NK-92 treated with Interleukin-12 subunit alpha and Interleukin-12 subunit beta, amount 100 ng/mL, for 24 hours (cell line): ENCODE results near the gene SLC31A1.
"Not testable (repeated sequence)": the region's sequence is repeated elsewhere in the genome, so short reads cannot be mapped to it uniquely, and the experiment has no call there.

ENCODE experiments used
- DNase-seq: peaks from one replicate; lab custom pipeline; 2025; lab: John Stamatoyannopoulos, UW

SLC31A1 gene

DNA sequence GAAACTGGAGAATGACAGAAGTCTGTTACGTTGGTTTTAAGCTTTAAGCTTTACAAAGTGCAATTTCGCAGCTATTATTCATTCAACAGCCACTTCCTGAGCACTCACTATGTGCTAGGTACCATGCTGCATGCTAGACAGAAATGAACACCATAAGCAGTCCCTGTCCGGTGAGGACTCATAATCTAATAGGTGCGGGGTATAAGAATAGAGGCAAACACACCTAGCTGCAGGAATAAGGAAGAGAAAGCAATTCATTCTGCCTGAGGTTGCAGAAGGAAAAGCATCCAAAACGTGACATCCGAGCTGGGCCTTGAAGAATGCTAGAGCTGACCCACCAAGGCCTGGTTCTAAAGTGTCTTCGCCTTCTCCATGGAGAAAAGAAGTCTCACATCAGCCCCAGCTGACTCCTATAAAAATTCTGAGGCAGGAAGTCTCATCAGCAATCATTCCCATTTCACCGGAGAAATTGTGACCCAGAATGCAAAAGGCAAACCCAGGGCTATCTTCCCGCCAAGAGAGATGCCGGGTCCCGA, 809 bp upstream of the SLC31A1 start:
- no peak for DNase-seq

GRCh38 chr9:113221800-113222481, 597 bp downstream of the SLC31A1 start:
- no peak for DNase-seq

- DNase-seq = no peak
These were observed 1.1 kb downstream of the SLC31A1 start for GRCh38 chr9:113222482-113222841.

GRCh38 chr9:113223963-113224362, 2.6 kb downstream of the SLC31A1 start:
- no peak for DNase-seq

DNA sequence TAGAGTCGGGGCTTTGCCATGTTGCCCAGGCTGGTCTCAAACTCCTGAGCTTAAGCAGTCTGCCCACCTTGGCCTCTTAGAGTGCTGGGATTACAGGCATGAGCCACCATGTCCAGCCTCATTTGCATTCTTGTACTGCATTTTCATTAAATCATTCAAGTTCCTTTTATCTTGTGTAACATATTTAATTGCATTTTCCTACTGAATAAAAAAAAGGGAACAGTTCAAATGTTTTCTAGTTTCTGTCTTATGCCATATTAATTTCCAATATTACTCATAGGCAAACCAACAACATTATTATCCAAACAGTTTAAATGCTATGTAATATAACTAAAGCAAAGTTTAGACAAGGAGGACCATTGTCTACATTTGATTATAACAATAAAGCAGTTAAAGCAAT, 6.1 kb downstream of the SLC31A1 start:
- no peak for DNase-seq

DNA sequence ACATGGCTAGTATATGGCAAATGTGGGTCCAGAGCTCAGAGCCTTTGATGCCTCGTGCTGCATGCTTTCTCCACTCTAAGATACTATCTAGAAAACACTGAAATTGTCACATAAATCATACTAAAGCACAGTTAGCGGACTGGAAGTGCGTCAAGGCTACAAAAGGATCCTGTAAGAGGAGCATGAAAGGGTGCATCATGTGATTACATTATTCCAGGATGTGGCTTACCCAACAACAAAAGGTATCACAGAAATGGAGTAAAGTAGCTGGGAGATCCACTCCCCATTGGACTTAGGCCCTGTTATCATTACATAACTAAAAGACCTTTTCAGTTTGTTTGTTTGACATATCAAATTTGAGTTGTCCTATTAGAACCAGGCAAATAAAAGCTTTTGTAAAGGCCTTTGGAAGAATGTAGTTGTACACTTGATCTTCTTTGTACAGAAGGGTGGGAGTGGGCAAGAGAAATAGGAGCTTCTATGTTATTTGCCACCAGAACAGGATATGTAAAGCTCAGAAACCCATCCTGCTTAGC, 6.9 kb downstream of the SLC31A1 start:
- no peak for DNase-seq

DNA sequence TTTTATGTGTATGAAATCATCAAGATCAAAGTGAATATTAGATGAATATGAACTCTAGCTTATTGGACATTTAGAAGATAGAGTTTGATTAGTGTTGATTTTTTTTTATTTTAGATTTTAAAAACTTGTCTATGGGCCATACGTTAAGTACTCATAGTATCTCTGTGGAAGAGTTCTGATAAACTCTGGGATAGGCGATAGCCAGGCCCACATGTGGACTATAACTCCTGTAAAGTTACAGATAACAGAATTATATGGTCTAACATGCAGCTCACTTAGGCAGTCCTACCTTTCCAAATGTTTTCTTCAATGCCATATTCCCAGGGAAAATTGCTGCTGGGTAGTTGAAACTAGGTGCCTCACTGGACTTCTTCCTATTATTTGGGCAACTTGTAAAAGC, 10.4 kb downstream of the SLC31A1 start:
- DNase-seq = no peak

GRCh38 chr9:113235701-113236255, 14.4 kb downstream of the SLC31A1 start:
- DNase-seq = not testable (repeated sequence)

DNA sequence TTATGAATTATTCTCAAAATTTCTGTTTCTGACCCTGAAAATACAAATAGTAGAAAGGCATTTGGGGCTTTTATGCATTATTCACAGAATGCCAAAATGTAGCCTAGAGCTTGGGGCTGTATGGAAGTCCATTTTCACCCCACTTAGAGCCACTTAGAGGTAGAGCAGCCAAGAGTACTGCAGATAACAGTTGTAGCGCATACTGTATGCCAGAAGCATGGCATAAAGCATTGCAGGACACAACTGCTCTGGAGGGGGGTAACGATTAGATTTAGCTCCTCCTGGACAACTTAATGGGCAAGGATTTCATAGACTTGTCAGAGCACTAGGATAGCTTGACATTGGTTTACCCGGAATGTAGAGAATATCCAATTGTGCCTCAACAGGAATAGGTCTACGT, 15.7 kb downstream of the SLC31A1 start:
- no peak for DNase-seq

DNA sequence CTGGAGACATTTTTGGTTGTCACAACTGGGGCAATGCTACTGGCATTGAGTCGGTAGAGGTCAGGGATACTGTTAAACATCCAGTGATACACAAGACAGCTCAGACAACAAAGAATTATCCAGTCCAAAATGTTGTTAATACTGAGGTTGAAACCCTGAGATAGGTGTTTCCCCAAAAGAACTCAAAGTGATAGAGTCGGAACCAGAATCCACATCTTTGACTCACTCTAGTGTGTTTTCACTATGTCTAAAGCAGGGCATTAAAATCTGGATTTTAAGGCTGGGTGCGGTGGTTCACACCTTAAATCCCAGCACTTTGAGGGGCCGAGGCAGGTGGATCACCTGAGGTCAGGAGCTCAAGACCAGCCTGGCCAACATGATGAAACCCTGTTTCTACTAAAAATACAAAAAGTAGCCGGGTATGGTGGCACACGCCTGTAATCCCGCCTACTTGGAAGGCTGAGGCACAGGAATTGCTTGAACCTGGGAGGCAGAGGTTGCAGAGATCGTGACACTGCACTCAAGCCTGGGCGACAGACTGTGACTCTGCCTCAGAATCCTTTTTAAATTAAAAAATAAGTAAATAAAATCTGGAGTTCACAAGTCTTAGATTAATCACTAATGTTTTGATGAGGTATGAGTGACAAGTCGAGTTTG, 17.0 kb downstream of the SLC31A1 start:
- DNase-seq = no peak

DNA sequence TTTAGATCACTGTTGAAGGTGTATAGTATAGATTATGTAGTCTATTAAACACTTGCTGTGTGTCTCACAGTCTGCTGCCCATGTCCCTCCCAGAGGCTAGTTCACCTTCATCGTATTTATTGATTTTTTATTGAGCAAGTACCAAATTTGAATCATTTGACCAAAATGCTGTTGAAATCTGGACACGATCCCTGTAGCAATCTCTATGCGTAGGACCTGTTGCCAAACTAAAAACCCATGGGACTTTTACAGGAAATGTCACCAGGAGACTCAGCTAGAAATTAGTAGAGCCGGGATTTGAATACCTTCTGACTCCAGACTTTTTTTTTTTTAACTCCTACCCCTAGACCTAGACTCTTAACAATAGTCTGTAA, 17.5 kb downstream of the SLC31A1 start:
- no peak for DNase-seq

GRCh38 chr9:113241161-113241560, 19.8 kb downstream of the SLC31A1 start:
- no peak for DNase-seq

GRCh38 chr9:113244556-113244955, 23.2 kb downstream of the SLC31A1 start:
- no peak for DNase-seq

GRCh38 chr9:113245894-113246293, 24.6 kb downstream of the SLC31A1 start:
- DNase-seq = no peak

GRCh38 chr9:113246928-113247327, 25.6 kb downstream of the SLC31A1 start:
- DNase-seq = no peak

DNA sequence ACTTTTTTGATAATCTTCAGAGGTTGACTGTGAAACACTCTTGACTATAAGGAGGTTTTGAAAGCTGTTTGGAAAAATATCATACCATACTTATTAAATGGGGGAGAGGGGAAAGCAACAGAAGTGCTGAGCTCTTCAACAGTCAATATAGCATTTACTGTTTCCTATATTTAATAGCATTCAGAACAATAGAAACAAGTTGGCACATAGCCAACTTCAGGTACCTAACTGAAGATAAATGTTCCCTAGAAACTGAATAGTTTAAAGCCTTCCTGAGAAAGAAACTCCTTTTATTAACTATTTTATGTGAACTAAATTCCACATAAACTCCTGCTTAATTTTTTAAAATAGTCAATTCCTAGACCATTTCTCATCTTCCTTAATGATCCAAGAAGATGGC, 26.3 kb downstream of the SLC31A1 start:
- no peak for DNase-seq

- not testable (repeated sequence) for DNase-seq
These were observed 28.3 kb downstream of the SLC31A1 start for GRCh38 chr9:113249661-113250060.

DNA sequence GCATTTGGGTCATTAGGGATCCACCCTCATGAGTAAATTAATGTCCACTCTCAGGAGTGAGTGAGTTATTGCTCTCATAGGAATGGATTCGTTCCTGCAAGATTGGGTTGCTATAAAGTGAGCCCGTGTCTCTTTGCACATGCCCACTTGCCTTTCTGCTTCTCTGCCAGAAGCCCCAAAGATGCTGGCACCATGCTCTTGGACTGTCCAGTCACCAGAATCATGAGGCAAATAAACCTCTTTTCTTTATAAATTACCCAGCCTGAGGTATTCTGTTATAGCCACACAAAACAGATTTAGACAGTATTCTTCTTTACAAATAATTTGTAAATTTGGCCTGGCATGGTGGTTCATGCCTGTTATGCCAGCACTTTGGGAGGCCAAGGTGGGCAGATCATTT, 29.5 kb downstream of the SLC31A1 start:
- no peak for DNase-seq

- no peak for DNase-seq
These were observed 33.6 kb downstream of the SLC31A1 start for GRCh38 chr9:113254991-113255390.

DNA sequence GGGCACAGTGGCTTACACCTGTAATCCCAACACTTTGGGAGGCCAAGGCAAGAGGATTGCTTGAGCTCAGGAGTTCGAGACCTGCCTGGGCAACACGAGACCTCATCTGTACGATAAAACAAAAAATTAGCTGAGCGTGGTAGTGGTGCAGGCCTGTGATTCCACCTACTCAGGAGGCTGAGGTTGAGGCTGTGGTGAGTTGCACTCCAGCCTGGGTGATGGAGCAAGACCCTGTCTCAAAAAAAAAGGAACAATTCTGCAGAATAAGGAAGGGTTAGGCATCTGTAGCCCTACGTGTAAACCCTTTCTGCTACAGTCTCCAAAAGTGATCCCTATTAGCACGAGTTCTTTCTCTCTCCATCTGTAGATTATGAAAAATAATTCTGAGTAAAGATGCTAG, 34.1 kb downstream of the SLC31A1 start:
- DNase-seq = no peak

DNA sequence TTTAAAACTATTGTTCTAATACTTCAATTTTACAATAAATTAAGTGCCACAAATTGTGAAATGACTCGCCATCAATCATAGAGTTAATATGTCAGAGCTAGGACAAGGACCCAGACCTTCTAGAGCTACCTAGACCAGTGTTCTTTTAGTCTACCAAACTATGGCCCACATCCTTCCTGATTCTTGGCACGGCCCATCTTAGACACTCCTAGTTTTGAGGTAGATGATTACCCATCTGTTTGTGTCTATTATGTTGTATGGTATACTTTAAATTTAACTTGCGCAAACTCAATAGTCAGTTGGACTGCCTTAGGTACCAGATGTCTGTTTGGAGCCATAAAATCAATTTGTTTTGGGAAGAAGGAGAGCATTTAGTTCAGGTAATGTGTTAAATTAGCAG, 36.5 kb downstream of the SLC31A1 start:
- no peak for DNase-seq

- DNase-seq = no peak
These were observed 36.9 kb downstream of the SLC31A1 start for GRCh38 chr9:113258282-113258681.
